Measurements from ENCODE around the gene ALX3.

DNA sequence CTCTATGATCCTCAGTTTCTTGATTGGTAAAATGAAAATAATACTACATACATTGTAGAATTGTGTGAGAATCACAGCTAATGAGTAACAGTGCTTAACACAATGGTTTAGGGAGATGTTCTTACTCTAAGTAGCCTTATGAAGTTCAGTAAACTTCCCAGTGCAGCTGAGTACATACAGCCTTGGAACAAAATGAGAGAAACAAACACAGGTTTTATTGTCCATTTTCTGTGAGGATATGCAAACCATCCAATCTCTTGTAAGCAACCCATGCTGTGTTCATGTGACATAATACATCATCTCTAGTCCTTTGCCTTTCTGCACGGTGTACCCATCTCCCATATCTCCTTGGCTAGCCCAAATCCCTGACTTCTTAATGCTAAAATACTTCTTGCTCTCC lies 50.7 kb downstream of the ALX3 start:
- TF ChIP-seq SUZ12 (IDR thresholded peaks at IDR 0.05; ENCODE audit: extremely low read depth, insufficient read depth, insufficient read length) (no peak), ZNF274 (IDR thresholded peaks at IDR 0.05; ENCODE audit: low read depth, low read length) (no peak), YY1 (IDR thresholded peaks at IDR 0.05; ENCODE audit: insufficient read depth, insufficient read length) (no peak)

Data from NT2/D1 (cell line).